Fibroblast of villous mesenchyme (primary cell): Measurements from ENCODE around the gene SYNM. TPM values are rescaled to one million over a fixed set of nuclear protein-coding genes. Genes with fewer than 3 reads are reported as not detected.

Experiments
- DNase-seq: peaks from one replicate; pipeline ENCODE4 v3.0.0-alpha.2; 2010; ENCODE audit warnings: low read depth
- H3K4me3 ChIP-seq: 2 replicates; pipeline ENCODE4 v1.5.1; 2011; ENCODE audit warnings: low read depth, mild to moderate bottlenecking, low read length
- total RNA-seq: library from RNA; depleted of rRNA; stranded (reverse); fragments of >200 nt; gene quantifications from 2 replicates; pipeline ENCODE4 v1.2.3, GENCODE V29; 2012
- TF ChIP-seq, protein P1 (sequence below): IDR thresholded peaks from 2 replicates; pipeline ENCODE4 v1.5.1; 2012; ENCODE audit warnings: low read depth, mild to moderate bottlenecking, low read length; ENCODE audit not compliant: insufficient read depth

SYNM gene
- total RNA-seq, 1 donor = 5.6 TPM

DNA sequence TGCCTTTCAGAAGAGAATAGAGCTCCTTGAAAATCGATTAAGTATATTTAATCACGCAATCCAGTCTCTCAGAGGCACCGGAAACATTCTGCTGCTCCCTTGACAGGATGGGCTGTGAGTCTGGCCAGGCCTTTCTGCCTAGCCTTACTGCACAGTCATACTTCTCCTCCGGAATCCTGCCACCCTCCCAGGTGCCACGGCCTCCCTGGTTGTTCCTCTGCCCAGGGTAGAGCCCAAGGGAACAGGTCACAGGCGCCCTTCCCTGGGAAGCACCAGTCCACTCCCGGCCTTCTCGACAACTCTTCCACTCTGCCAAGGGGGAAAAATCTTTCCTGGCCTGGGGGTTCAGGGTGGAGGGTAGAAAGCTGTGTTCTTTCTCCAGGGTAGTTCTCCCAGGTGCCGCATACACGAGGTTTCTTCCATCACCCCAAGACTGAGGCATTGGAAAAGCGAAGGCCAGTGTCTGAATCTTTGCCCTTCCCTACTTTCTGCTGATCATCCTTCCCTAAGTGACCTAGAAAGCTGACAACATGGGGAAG, 17.4 kb upstream of the SYNM start:
- H3K4me3 ChIP-seq = no peak overlapping the region
- DNase-seq = no peak
- TF ChIP-seq, protein P1, sequence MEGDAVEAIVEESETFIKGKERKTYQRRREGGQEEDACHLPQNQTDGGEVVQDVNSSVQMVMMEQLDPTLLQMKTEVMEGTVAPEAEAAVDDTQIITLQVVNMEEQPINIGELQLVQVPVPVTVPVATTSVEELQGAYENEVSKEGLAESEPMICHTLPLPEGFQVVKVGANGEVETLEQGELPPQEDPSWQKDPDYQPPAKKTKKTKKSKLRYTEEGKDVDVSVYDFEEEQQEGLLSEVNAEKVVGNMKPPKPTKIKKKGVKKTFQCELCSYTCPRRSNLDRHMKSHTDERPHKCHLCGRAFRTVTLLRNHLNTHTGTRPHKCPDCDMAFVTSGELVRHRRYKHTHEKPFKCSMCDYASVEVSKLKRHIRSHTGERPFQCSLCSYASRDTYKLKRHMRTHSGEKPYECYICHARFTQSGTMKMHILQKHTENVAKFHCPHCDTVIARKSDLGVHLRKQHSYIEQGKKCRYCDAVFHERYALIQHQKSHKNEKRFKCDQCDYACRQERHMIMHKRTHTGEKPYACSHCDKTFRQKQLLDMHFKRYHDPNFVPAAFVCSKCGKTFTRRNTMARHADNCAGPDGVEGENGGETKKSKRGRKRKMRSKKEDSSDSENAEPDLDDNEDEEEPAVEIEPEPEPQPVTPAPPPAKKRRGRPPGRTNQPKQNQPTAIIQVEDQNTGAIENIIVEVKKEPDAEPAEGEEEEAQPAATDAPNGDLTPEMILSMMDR = no peak

DNA sequence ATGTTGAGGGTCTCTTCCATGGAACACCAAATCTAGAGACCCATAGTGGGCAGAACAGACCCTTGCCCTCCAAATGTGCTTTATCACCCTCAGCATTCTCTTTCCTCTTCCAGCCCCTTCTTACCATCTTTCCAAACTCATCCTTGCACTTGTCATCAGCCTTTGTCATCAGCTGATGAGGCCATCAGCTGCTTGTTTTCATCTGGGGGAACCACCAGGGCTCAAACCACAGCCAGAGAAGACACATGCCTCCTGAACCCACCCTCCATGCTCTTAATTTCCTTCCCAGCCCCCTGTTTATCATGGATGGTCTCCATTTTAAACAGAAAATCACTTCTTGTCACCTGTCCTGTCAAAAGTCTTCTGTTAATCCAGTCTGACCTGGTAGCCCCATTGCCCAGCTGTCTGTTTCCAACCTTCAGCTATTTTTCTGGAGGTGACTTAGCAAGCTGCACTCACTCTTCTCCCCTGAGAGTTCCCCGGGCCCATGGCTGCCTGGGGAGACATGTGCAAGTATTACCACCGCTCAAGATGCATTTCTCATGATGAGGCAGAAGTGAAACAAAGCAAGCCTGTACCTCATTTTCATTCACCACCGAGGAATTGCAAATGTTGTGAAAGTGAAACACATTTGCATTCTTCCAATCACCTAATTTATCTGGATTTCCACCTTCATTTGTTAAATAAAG, 14.7 kb upstream of the SYNM start:
- TF ChIP-seq, protein P1 = no peak
- no peak overlapping the region for H3K4me3 ChIP-seq
- no peak for DNase-seq

DNA sequence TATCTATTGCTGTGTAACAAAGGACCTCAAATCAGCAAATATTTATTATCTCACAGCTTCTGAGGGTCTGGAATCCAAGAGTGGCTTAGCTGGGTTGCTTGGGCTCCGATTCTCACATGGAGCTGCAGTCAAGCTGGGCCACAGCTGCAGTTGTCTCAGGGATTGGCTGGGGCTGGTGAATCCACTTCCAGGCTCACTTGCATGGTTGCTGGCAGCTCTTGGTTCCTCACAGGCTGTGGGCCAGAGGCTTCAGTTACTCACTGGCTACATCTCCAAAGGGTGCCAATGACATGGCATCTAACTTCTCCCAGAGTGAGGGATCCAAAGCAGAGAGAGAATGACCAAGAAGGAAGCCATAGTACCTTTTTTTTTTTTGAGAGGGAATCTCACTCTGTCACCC, 13.9 kb upstream of the SYNM start:
- DNase-seq = no peak
- TF ChIP-seq, protein P1 = no peak

DNA sequence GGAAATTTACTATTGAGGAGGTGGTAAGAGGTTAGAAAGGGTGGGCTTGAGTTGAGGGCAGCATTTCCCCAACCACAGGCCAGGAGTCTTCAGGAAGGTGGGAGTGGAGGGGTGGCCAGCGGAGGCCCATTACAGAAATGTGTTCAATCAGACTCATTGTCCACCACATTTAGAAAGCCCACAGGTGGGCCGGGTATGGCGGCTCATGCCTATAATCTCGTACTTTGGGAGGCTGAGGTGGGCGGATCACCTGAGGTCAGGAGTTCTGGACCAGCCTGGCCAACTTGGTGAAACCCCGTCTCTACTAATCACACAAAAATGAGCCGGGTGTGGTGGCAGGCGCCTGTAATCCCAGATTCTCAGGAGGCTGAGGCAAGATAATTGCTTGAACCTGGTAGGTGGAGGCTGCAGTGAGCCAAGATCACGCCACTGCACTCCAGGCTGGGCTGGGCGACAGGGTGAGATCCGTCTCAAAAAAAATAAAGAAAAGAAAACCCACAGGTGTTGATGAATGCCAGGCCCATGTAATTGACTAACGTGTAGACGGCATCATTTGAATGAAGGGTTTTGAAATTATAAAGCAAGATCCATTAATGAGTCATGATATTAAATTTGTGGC, 12.2 kb upstream of the SYNM start:
- no peak for DNase-seq
- no peak overlapping the region for H3K4me3 ChIP-seq
- TF ChIP-seq, protein P1 = no peak

More for the DNA sequence above, 13.9 kb upstream of the SYNM start:
- no peak overlapping the region for H3K4me3 ChIP-seq

DNA sequence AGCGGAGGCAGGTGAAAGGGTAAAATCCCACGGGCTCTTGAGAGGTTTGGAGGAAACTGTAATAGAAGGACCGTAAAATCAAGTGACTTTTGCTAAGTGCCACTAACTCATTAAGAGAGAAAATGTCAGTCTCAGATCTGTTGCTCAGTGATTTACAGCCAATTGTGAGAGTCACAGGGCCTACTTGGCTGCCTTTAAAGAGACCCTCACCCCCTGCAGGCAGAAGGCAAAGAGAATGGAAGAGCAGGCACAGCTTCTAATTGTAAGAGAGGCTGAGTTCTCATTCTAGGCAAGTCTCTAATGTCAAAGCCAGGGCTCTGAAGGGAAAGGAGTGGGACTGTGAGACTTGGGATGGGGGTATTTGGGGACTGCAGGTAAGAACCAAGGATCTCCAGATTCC, 9.3 kb upstream of the SYNM start:
- TF ChIP-seq, protein P1 = no peak
- no peak overlapping the region for H3K4me3 ChIP-seq
- no peak for DNase-seq

DNA sequence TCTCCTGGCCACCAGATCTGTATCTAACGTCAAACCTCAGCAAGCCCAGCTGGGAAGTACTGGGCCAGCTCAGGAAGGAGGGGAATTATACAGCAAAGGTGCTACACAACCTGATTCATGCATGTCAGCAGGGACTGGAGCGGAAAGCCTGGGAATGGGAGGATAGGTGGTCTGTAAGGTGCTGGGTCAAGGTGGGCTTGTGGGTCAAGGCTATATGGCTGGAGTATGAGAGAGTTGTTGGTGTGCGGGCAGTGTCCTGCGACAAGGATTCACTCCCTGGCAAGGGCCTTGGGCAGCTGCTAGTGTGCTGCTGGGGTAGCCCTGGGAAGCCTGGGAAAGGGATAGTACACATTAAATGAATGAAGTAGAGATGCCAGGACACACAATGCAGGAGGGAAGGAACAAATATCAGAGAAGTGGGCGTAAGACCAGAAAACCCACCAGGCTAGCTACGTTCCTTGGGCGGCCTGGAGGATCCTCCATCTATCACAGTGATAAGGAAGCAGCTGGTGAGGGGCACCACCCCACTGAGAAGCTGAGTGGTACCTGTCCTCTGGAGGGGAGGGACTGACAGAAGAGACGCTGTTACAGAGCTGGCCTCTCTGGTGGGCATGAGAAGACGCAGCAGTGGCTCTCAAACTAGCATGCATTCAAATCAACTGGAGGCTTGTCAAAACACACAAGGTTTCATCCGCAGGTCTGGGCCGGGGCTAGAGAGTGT, 8.5 kb upstream of the SYNM start:
- TF ChIP-seq, protein P1 = no peak
- H3K4me3 ChIP-seq = no peak overlapping the region
- no peak for DNase-seq
